BJ (cell line): ENCODE results near the gene GTF3A. TPM values are rescaled to one million over a fixed set of nuclear protein-coding genes. Genes with fewer than 3 reads are reported as not detected.

Experiments
- CTCF ChIA-PET: fragments of 350-600 bp; formaldehyde crosslinking; extraction: SDS; loops from one replicate; lab custom pipeline; 2021; ENCODE audit warnings: antibody characterized with exemption, inconsistent platforms; lab: Yijun Ruan, JAX
- POLR2A ChIA-PET: fragments of 300-600 bp; sonication (Branson Sonifier 250); formaldehyde crosslinking; extraction: SDS; loops from one replicate; lab custom pipeline; 2021; ENCODE audit warnings: antibody characterized with exemption; lab: Charles Lee
- DNase-seq: peaks from one replicate; pipeline ENCODE4 v3.0.0-alpha.2; 2011; ENCODE audit warnings: low read depth
- H3K27me3 ChIP-seq: 2 replicates; pipeline ENCODE4 v1.6.0; 2011; ENCODE audit warnings: low read length; ENCODE audit not compliant: control insufficient read depth, insufficient read depth
- H3K36me3 ChIP-seq: 2 replicates; pipeline ENCODE4 v1.5.1; 2011; ENCODE audit warnings: low read length; ENCODE audit not compliant: control insufficient read depth, insufficient read depth
- H3K4me3 ChIP-seq: 2 replicates; pipeline ENCODE4 v1.5.1; 2011; ENCODE audit warnings: low read depth, mild to moderate bottlenecking, control low read depth, low read length
- CTCF ChIP-seq: IDR thresholded peaks from 2 replicates; pipeline ENCODE4 v1.5.1; 2011; ENCODE audit warnings: low read depth, mild to moderate bottlenecking, control low read depth, inconsistent platforms, low read length, moderate library complexity; ENCODE audit not compliant: insufficient read depth
- polyA plus RNA-seq: library from polyadenylated mRNA; depleted of rRNA; stranded (reverse); fragments of >200 nt; gene quantifications from 2 replicates; pipeline ENCODE4 v1.2.3, GENCODE V29; 2011

Gene GTF3A
- polyA plus RNA-seq, 1 experiment = 42.7 TPM

GRCh38 chr13:27403727-27404385 lies 20.6 kb upstream of the GTF3A start:
- no peaks in the 10 kb centered on the region for H3K36me3 ChIP-seq
- no peak overlapping the region for H3K4me3 ChIP-seq
- CTCF ChIA-PET = interaction anchor here (1.4 to 2.0 kb wide), 5 partner anchors 9 to 422 kb away, joined by 5 to 20 read pairs (median 5); no protein-coding TSS in a partner anchor
- H3K27me3 ChIP-seq = peaks cover 9% of the 10 kb centered on the region
- DNase-seq = no peak
- POLR2A ChIA-PET = no interaction called here
- no peak for TF ChIP-seq CTCF

GRCh38 chr13:27404680-27405079 lies 19.7 kb upstream of the GTF3A start:
- H3K4me3 ChIP-seq = no peak overlapping the region
- DNase-seq = no peak
- POLR2A ChIA-PET = no interaction called here
- no peaks in the 10 kb centered on the region for H3K36me3 ChIP-seq
- no peak for TF ChIP-seq CTCF
- CTCF ChIA-PET = interaction anchor here (0.8 to 2.0 kb wide), 3 partner anchors 21 to 421 kb away, joined by 4 to 20 read pairs (median 4); no protein-coding TSS in a partner anchor
- peaks cover 9% of the 10 kb centered on the region for H3K27me3 ChIP-seq

GRCh38 chr13:27405546-27406134 lies 18.8 kb upstream of the GTF3A start:
- TF ChIP-seq CTCF = no peak
- no peak overlapping the region for H3K4me3 ChIP-seq
- H3K27me3 ChIP-seq = peaks cover 9% of the 10 kb centered on the region
- CTCF ChIA-PET = interaction anchor here (0.8 to 1.5 kb wide), 7 partner anchors 20 to 421 kb away, joined by 3 to 6 read pairs (median 4); no protein-coding TSS in a partner anchor
- no peak for DNase-seq
- POLR2A ChIA-PET = no interaction called here
- no peaks in the 10 kb centered on the region for H3K36me3 ChIP-seq

GRCh38 chr13:27406178-27406939 lies 18.1 kb upstream of the GTF3A start:
- Histone ChIP-seq H3K4me3 (no peak overlapping the region), H3K27me3 (peaks cover 9% of the 10 kb centered on the region), H3K36me3 (no peaks in the 10 kb centered on the region)
- DNase-seq = no peak
- CTCF ChIA-PET = interaction anchor here (0.8 to 1.5 kb wide), 7 partner anchors 8 to 420 kb away, joined by 3 to 6 read pairs (median 3); no protein-coding TSS in a partner anchor
- POLR2A ChIA-PET = no interaction called here
- peak; percentile 58 for TF ChIP-seq CTCF

- H3K36me3 ChIP-seq = no peaks in the 10 kb centered on the region
- peaks cover 12% of the 10 kb centered on the region for H3K27me3 ChIP-seq
- TF ChIP-seq CTCF = no peak
- H3K4me3 ChIP-seq = no peak overlapping the region
- POLR2A ChIA-PET = no interaction called here
- CTCF ChIA-PET = interaction anchor here (1.8 kb wide), 1 partner anchor 18 kb away, joined by 5 read pairs; no protein-coding TSS in a partner anchor
- no peak for DNase-seq
Observed at GRCh38 chr13:27408074-27408473, 16.3 kb upstream of the GTF3A start.
